C4-2B (cell line): ENCODE results near the gene HP.

Source experiments
- ZFX ChIP-seq: fragments of 450-650 bp; IDR thresholded peaks from 2 replicates; pipeline ENCODE4 v1.6.1; 2017
- TF ChIP-seq, protein P1 (sequence below): fragments of 450-650 bp; conservative IDR thresholded peaks from 2 replicates; pipeline ENCODE4 v1.5.1; 2017; ENCODE audit warnings: mild to moderate bottlenecking

- TF ChIP-seq, protein P1, sequence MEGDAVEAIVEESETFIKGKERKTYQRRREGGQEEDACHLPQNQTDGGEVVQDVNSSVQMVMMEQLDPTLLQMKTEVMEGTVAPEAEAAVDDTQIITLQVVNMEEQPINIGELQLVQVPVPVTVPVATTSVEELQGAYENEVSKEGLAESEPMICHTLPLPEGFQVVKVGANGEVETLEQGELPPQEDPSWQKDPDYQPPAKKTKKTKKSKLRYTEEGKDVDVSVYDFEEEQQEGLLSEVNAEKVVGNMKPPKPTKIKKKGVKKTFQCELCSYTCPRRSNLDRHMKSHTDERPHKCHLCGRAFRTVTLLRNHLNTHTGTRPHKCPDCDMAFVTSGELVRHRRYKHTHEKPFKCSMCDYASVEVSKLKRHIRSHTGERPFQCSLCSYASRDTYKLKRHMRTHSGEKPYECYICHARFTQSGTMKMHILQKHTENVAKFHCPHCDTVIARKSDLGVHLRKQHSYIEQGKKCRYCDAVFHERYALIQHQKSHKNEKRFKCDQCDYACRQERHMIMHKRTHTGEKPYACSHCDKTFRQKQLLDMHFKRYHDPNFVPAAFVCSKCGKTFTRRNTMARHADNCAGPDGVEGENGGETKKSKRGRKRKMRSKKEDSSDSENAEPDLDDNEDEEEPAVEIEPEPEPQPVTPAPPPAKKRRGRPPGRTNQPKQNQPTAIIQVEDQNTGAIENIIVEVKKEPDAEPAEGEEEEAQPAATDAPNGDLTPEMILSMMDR: no peak
- TF ChIP-seq ZFX: no peak
Measured at GRCh38 chr16:72105978-72106377, 51.7 kb downstream of the HP start.
